ENCODE results near the gene C2CD2. TPM values are rescaled to one million over a fixed set of nuclear protein-coding genes. Genes with fewer than 3 reads are reported as not detected.

The C2CD2 gene
- total and polyA plus RNA-seq, 12 donors, result 175 to 439 (median 284) TPM

- Histone ChIP-seq H3K27me3 (no peaks in the 10 kb centered on the region), H3K27ac (peak overlapping the region; percentile 86 to 96 (median 91)), H3K4me3 (peak overlapping the region in 1 of 4 donors; percentile 31), H3K36me3 (replicated peaks in 1 of 2) (no peaks in the 10 kb centered on the region), H3K4me1 (replicated peaks in 1 of 2) (peaks cover 33 to 67% of the 10 kb centered on the region in 2 donors), H3K9me3 (replicated peaks in 1 of 3) (no peaks in the 10 kb centered on the region)
- TF ChIP-seq POLR2A (IDR thresholded peaks at IDR 0.05) (peak in 1 of 2 donors; percentile 34), CTCF (IDR thresholded peaks at IDR 0.05) (no peak)
- 22 to 37% (median 26%) methylated on average over 17 to 18 of the region's 18 CpGs for WGBS, 4 donors
- DNase-seq, result peak; percentile 82 to 97 (median 92)
- intact Hi-C loops (cut with DNase I), result no loop called here
Observed at GRCh38 chr21:41932576-41933312, 21.1 kb downstream of the C2CD2 start.

- Histone ChIP-seq H3K27ac (peak overlapping the region; percentile 69 to 96 (median 91)), H3K4me3 (peak overlapping the region in 1 of 4 donors; percentile 31), H3K36me3 (replicated peaks in 1 of 2) (no peaks in the 10 kb centered on the region), H3K4me1 (replicated peaks in 1 of 2) (peaks cover 39 to 72% of the 10 kb centered on the region in 2 donors), H3K9me3 (replicated peaks in 1 of 3) (no peaks in the 10 kb centered on the region), H3K27me3 (no peaks in the 10 kb centered on the region)
- TF ChIP-seq CTCF (IDR thresholded peaks at IDR 0.05) (no peak), POLR2A (IDR thresholded peaks at IDR 0.05) (no peak)
- intact Hi-C loops (cut with DNase I), result no loop called here
- DNase-seq, result peak in 6 of 7 donors; percentile 39 to 73 (median 67)
- 27 to 53% (median 47%) methylated on average over 8 to 13 of the region's 13 CpGs for WGBS, 4 donors
Observed at GRCh38 chr21:41932191-41932575, 21.6 kb downstream of the C2CD2 start.

GRCh38 chr21:41931041-41931451, 22.8 kb downstream of the C2CD2 start:
- intact Hi-C loops (cut with DNase I), result no loop called here
- peak overlapping the region; percentile 25 to 96 (median 91) for H3K27ac ChIP-seq
- no peaks in the 10 kb centered on the region for H3K9me3 ChIP-seq (replicated peaks in 1 of 3)
- H3K27me3 ChIP-seq, result no peaks in the 10 kb centered on the region
- 17 to 43% (median 28%) methylated on average over 5 to 8 of the region's 8 CpGs for WGBS, 4 donors
- TF ChIP-seq CTCF (IDR thresholded peaks at IDR 0.05), result no peak
- TF ChIP-seq POLR2A (IDR thresholded peaks at IDR 0.05), result peak in 1 of 2 donors; percentile 13
- H3K4me1 ChIP-seq (replicated peaks in 1 of 2), result peaks cover 48 to 84% of the 10 kb centered on the region in 2 donors
- DNase-seq, result peak in 4 of 7 donors; percentile 43 to 68 (median 48)
- no peak overlapping the region for H3K4me3 ChIP-seq
- H3K36me3 ChIP-seq (replicated peaks in 1 of 2), result no peaks in the 10 kb centered on the region

- Histone ChIP-seq H3K36me3 (replicated peaks in 1 of 2) (no peaks in the 10 kb centered on the region), H3K4me3 (no peak overlapping the region), H3K27me3 (no peaks in the 10 kb centered on the region), H3K27ac (peak overlapping the region; percentile 1 to 96 (median 93)), H3K9me3 (replicated peaks in 1 of 3) (no peaks in the 10 kb centered on the region), H3K4me1 (replicated peaks in 1 of 2) (peaks cover 63 to 97% of the 10 kb centered on the region in 2 donors)
- intact Hi-C loops (cut with DNase I), result no loop called here
- 60 to 80% (median 73%) methylated on average over 1 to 5 of the region's 5 CpGs for WGBS, 4 donors
- DNase-seq, result peak in 2 of 7 donors; percentile 11 to 22
- TF ChIP-seq POLR2A (IDR thresholded peaks at IDR 0.05), result no peak
Observed at GRCh38 chr21:41929248-41929647, 24.6 kb downstream of the C2CD2 start.

Measured in adrenal gland (tissue), 12 donors.